GM19328 (cell line): ENCODE data around the gene ZDHHC20.

ENCODE experiments used
- ATAC-seq: cut with Tn5 transposase; IDR thresholded peaks from one replicate; pipeline ENCODE4 v1.9.1; 2021; ENCODE audit warnings: mild to moderate bottlenecking, moderate library complexity; ENCODE audit not compliant: unreplicated experiment

ZDHHC20 gene, protein sequence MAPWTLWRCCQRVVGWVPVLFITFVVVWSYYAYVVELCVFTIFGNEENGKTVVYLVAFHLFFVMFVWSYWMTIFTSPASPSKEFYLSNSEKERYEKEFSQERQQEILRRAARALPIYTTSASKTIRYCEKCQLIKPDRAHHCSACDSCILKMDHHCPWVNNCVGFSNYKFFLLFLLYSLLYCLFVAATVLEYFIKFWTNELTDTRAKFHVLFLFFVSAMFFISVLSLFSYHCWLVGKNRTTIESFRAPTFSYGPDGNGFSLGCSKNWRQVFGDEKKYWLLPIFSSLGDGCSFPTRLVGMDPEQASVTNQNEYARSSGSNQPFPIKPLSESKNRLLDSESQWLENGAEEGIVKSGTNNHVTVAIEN

DNA sequence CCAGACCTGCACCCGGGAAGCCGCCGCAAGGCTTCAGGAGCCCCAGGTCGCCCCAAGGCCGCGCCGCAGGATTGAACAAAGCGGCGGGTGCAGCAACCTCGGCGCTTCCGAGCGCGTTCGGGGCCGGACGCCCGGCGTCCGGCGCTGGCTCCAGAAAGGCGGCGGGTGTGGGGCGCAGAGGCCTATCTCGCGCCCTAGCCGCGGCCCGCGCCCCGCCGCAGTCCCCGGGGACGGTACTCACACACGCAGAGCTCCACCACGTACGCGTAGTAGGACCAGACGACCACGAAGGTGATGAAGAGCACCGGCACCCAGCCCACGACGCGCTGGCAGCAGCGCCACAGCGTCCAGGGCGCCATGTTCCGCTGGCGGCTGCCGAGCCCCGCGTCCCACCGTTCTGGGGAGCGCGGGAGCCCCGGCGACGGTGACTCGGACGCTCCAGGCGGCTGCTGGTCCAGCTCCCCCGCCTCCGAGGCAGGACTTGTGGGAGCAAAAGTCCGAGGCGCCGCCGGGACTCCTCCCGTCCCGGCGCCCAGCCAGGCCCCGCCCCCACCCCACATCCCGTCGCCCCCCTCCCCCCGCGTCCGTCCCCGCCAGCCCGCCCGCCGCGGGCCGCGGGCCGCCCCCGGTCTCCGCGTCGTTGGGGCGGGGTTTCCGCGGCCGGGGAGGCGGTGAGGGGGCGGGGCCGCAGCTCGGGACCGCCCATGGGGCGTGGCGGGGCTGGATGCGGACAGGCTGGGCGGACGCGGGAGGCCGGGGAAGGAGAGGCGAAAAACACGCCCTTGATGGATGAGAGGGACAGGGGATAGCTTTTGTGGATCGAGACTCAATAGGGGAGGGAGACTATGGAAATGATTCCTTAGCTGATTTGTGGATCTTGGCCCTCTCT, at the start of gene ZDHHC20:
Gene ZDHHC20 (minus strand): TSS at position 491 of the 889 bp plus-strand sequence. CDS start 132 bp downstream, at position 359.
- ATAC-seq: peak; percentile 84

DNA sequence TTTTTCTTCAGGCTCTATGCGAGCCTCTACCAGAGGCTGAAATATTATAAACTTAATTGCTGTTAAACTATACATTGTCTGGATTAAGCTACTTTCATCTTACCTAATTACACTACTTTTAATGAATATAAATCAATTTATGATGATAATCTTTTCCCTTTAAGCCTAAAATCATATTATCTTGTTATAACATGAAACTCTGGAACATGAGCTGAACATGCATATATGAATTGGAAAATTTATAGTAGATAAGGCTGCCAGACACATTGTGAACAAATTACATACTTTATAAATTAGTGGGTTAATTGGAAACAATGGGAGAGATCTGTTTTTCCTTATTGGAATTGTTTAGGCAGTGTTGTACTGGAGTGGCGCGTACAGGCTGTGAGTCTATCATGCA, 45.3 kb upstream of the ZDHHC20 start:
- ATAC-seq: no peak

DNA sequence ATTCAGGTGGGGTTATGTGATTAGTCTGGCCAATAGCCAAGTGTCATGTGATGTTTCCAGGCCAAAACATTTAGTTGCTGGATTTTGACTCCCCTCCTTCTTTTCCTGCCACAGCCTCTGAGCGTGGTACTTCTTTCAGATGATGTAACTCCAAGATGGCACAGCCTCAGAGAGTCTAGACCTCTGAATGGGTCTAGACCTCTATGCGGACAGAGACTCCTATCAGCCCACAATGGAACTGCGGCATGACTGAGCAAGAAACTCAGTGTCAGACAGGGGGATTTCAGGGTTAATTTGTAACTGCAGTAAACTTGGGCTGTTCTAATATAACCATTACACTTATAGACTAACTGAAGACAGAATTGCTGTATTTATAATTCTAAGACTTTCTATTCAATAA, 42.6 kb upstream of the ZDHHC20 start:
- ATAC-seq: no peak

DNA sequence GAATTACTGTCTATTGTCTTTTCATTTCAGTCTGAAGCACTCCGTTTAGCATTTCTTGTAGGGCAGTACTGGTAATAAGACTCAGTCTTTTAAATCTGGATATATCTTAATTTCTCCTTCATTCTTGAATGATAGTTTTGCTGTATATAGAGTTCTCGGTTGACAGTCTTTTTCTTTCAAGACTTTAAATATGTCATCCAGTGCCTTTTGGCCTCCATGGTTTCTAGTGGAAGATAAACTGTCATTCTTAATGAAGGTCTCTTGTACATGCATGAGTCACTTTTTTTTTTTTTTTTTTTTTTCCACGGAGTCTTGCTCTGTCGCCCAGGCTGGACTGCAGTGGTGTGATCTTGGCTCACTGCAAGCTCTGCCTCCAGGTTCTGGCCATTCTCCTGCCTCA, 27.2 kb upstream of the ZDHHC20 start:
- no peak for ATAC-seq

DNA sequence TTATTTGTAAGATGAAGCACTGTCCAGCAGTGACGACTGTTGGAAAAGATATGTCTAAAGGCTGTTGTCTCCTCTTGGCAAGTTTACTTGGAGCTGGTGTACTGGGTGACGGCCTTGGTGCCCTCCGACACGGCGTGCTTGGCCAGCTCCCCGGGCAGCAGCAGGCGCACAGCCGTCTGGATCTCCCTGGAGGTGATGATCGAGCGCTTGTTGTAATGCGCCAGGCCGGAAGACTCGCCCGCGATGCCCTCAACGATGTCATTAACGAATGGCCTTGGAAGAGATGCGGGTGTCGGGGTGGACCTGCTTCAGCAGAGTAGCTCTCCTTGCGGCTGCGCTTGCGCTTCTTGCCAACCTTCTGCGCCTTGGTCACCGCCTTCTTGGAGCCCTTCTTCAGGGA, 24.6 kb upstream of the ZDHHC20 start:
- ATAC-seq: no peak

DNA sequence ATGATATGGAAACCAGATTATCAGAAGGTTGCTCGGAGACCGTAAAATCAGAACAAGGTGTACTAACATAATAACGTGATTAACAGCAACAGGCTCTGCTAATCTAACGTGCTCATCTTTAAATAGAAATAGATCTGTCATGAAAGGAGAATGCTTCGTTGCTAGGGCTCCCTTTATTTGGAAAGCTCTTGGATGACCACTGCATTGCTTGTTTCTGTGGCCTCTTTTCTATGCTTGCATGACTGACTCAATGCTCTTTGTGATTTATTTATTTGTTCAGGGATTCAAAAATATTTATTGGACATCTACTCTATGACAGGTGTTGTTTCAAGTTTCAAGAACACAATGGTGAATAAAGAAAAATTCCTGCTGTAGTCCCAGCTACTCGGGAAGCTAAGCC, 22.3 kb upstream of the ZDHHC20 start:
- ATAC-seq: no peak

DNA sequence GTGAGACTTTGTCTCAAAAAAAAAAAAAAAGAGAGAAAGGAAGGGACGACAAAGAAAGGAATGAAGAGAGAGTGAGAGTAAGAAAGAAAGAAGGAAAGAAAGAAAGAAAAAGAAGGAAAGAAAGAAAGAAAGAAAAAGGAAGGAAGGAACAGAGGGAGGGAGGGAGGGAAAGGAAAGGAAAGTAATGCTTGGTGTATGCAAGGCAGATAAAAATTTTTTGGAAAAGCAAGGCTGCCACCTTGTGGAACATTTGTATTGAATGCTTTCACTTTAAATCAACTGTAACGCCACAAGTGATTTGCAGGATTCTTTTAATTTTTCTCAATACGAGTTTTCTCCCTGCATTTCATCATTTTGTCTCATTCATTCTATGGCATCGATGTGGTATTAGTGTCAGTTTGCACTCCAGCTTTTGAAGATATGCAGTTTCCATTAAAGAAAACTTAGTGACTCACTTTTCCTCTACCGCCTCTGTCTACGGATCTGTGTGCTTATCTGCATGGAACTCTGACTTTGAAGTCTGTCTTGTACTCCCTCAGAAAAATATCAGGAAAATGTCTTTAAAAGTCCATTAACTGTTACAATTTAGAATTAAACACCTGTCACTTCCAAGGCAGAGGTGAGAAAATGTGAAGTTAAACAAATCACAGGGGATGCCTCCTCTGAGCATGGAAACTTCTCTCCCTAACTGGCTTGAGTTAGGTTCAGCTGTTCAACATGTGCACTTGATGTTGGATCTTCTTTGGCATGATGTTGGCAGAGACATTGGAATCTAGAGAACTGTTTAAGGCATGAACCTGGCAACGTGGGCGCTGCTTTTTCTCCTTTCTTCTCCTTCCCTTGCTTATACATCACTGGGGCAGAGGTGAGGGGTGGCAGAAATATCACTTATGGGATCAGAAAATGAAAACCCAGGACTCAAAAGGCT, 20.0 kb upstream of the ZDHHC20 start:
- ATAC-seq: no peak

DNA sequence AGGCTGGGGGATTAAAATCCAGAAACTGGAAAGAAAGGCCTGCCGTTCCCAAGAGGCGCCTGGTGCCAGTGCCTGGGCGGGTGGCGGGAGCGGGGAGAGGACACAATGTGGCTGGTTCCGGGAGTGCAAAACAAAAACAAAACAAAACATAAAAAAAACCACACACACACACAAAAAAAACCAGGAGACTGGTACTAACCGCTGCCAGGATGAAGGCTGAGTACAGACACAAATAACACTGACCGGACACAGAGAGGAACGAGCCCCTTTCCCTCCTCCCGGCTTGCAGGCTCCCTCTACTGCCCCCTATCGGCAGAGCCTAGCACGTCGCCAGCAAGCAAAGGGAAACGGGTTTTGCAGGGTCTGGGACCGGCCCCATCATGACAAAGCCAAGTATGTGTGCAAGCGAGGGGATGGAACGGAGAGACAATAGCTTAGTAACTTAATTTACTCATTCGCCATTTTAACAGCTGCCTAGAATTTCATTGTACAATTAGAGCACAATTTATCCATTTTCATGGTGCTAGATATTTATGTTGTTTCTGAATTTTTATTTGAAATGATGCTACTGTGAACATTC, 17.9 kb upstream of the ZDHHC20 start:
- peak; percentile 68 for ATAC-seq

DNA sequence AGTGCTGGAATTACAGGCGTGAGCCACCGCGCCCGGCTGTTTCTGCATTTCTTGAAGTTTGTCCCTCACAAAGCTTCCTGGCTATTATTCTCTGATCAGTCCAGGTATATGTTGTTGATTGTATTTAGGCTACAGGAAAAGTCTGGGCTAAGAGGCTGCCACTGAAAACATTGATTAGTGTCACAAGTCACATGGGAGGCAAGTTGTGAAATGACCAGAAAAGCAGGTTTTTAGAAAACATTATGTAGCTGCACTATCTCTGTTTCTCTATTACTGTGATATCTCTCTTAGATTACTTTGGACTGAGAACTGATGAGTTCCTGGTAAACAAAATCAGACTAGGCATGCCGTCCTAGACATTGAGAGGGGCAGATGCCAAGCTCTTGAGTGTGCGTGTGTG, 16.0 kb upstream of the ZDHHC20 start:
- no peak for ATAC-seq

DNA sequence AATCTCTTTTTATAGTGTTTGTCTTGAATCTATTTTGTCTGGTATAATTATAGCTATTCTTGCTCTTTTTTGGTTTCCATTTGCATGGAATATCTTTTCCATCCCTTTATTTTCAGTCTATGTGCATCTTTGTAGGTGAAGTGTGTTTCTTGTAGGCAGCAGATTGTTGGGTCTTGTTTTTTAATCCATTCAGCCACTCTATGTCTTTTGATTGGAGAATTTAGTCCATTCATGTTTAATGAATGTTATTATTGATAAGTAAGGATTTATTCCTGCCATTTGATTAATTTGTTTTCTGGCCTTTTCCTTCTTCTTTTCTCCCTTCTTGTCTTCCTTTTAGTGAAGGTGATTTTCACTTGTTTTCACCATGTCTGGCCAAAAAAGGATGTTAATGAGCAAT, 11.7 kb upstream of the ZDHHC20 start:
- no peak for ATAC-seq

DNA sequence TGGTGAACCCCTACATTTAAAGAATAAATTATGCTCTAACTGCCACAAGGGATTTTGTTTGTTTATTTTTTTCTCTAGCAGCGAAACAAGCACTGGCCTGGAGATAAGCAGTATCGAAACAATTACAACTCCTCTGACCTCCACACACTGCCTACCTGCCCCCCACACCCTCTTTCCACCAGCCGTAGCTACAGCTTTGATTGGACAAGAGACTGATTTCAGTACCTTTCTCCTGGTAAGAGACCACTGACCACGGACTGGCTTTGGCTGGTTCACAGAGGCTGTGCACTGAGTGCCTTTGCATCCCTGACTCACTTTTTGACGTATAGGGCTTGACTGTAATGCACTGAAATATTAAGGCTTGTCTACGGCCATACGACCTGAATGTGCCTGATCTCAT, 7.4 kb upstream of the ZDHHC20 start:
- no peak for ATAC-seq

DNA sequence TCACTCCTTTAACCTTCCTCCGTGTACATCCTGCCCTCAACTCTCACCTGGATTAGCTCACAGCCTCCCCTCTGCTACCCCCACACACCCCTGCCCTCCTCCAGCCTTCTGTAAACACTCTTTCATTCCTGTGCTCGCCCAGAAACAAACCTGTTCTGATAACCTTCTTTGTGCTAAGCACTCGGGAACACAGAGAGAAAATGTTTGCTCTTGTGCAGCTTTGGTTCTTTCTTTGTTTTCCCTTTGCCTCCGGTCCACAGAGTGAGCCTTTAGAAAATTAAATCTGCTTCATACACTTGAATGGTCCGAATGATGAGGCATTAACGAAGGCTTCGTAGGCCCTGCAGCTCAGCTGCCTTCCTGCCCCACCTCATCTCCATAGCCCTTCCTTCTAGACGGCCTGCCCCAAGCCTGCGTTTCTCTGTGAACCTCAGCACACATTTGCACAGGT, 6.6 kb upstream of the ZDHHC20 start:
- no peak for ATAC-seq

DNA sequence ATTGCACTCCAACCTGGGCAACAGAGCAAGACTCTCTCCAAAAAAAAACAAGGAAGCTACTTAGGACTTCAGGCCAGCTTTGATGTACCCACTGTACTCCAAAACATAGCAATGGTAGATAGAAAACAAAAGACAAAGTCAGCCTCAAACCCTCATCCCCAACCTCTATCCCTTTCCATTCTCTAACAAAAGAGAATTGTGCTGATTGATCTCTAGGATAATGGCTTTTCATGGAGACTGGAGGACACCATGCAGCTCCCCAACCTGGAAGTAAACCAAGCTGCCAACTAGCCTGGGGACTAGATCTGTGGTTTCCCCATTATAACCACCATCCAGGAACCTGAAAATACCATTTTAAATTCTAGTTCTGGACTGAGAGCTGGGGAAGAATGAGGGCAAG, 4.3 kb upstream of the ZDHHC20 start:
- ATAC-seq: no peak

DNA sequence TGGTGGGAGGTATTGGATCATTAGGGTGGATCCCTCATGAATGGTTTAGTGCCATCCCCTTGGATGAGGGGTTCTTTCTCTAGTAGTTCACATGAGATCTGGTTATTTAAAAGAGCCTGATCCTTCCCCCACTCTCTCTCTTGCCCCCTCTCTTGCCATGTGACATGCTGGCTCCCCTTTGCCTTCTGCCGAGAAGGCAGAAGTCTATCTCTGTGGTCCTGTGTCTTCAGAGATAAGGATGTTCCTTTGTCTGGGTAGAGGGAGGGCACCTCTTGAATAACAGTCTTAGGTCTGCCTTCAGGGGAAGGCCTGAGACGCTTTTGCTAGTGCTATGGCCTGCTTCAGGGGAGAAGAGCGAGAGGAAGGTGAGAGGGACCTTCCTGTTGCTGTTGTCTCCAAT, 2.0 kb upstream of the ZDHHC20 start:
- no peak for ATAC-seq

DNA sequence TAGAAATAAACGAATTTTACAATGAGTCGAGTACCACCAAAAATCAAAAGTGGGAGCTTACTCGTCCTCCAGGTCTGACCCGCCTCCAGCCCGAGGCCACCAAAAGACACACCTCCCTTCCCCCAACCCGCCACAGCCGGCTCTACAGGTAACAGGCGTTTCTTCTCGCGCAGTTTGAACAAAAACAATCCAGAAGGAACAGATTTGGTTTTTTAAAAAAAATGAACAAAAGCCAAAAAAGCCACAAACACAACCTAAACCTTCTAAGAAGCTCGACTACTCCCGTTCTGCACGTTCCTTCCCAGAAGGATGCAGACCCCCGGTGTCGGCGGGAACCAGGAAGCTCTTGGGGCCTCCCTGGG, 671 bp downstream of the ZDHHC20 start:
- ATAC-seq: peak; percentile 28

DNA sequence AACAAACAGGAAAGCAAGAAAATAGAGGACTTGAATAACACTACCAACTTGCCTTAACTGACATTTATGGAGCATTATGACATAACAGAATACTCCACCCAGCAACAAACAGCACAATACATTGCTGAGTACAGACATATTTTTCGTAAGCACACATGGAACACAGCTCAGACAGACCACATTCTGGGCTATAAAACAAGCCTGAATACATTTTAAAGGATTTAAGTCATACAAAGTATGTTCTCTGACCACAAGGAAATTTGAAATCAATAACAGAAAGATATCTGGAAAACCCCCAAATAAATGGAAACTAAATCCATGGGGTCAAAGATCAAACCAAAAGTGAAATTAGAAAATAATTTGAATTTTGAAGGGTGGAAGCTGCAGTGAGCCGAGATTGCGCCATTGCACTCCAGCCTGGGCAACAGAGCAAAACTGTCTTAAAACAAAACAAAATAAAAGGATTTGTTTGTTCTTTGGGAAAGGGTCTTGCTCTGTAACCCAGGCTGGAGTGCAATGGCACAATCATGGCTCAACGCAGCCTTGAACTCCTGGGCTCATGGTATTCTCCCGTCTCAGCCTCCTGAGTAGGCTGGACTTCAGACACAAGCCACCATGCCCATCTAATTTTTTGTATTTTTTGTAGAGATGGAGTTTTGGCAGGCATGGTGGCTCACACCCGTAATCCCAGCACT, 5.6 kb downstream of the ZDHHC20 start:
- ATAC-seq: no peak

DNA sequence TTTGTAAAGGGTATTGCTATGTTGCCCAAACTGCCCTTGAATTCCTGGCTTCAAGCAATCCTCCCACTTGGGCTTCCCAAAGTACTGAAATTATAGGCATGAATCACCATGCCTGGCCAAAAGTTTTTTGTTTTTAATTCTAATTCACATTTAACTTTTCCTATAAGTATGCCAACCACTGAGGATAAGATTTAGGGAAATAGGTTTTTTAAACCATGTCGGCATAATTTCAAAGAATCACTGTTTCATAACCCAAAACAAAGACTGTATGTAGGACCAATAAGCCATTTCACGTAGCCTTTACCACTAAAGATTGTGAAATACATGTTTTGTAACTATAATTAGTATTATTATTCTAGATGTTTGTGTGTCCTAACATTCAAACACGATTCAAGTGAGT, 8.2 kb downstream of the ZDHHC20 start:
- ATAC-seq: no peak

DNA sequence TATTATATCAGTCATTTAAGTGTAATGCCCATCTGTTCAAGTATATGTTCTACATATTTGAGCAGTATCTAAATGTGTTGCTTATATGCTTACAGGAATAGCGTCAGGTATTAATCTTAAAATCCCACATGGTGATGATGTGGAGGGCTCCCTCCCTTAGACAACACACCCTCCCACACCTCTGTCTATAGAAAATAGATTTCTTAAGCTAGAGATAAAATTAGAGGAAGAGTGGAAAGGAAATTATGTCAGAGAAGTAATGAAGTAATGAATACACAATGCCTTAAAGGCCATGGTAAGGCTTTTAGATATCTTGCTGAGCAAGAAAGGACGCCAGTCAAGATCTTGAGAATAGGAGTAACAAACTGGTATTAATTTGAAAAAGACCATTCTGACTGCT, 12.4 kb downstream of the ZDHHC20 start:
- ATAC-seq: no peak

DNA sequence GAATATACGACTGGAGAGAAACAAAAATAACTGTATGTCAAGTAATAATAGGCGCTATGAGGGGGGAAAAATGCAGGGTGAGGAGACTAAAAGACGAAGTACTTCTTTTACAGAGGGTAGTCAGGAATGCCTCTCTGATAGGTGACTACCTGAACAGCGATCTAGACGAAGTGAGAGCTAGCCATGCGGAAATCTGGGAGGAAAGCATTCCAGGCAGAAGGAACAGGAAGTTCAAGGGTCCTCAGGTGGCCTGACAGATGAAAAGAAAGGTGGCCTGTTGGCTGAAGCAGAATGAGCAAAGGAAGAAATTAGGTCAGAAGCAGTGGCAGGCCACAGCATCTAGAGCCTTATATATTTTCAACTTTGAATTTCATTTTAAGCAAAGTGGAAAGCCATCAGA, 13.3 kb downstream of the ZDHHC20 start:
- no peak for ATAC-seq

DNA sequence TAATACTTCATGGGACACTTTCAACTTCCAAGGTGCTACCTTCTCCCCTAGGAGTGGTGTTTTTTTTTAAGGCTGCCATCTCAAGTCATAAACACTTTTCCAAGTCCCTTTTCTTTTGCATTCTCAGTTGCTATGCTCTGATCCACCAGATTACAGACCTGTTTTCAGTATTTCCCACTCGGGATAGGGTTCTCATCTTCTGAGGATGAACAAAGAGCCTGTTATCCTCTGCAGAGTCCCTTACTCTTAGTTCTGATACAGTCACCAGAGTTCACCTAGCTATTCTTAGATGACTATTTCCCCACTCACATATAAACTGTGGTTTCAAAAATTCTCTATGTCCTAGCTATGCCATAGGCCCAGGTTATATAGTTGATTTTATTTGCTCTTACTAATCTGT, 15.9 kb downstream of the ZDHHC20 start:
- ATAC-seq: no peak
